Measurements from ENCODE around the gene RNF130.

DNA sequence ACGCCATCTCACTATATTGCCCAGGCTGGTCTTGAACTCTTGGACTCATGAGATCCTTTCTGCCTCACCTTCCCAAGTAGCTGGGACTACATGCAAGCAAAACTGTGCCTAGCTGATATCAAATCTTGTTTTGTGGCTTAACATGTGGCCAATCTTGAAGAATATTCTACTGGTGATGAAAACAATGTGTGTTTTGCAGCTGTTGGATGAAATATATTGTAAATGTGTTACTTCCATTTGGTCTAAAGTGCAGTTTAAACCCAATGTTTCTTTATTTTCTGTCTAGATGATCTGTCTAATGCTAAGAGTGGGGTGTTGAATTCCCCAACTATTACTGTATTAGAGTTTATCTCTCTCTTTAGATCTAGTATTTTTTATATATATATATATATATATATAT, 73.1 kb downstream of the RNF130 start:
- no peak for TF ChIP-seq ZNF473 (tag by site-specific recombination; IDR thresholded peaks at IDR 0.05)
- no peak for TF ChIP-seq SP2 (tag by site-specific recombination; IDR thresholded peaks at IDR 0.05)
- no peak for TF ChIP-seq ZBTB10 (tag by site-specific recombination; IDR thresholded peaks at IDR 0.05)
- no peak for TF ChIP-seq CTCF (tag by site-specific recombination; IDR thresholded peaks at IDR 0.05)
- no peak for TF ChIP-seq KLF10 (tag by site-specific recombination; IDR thresholded peaks at IDR 0.05)
- TF ChIP-seq ZNF76 (tag by site-specific recombination; IDR thresholded peaks at IDR 0.05; ENCODE audit: borderline replicate concordance, low read depth) = no peak
- TF ChIP-seq ZBTB17 (tag by site-specific recombination; IDR thresholded peaks at IDR 0.05) = no peak

Measured in HEK293 (cell line).